Activated naive CD8-positive, alpha-beta T cell treated with anti-CD3 and anti-CD28 coated beads, Interleukin-2, amount 50 U/mL, for 16 hours (primary cell): ENCODE data around the gene LRIT3.
"Not testable (repeated sequence)": the region's sequence is repeated elsewhere in the genome, so short reads cannot be mapped to it uniquely, and the experiment has no call there.

Experiments used
- DNase-seq: peaks from one replicate; pipeline ENCODE4 v3.0.0-alpha.2; 2020; ENCODE audit warnings: low read depth, low spot score

LRIT3 gene

GRCh38 chr4:109848501-109848900 lies 594 bp downstream of the LRIT3 start:
- DNase-seq = no peak

- no peak for DNase-seq
Measured at GRCh38 chr4:109850601-109851000, 2.7 kb downstream of the LRIT3 start.

- DNase-seq = not testable (repeated sequence)
Measured at GRCh38 chr4:109859426-109860300, 11.8 kb downstream of the LRIT3 start.

- no peak for DNase-seq
Measured at GRCh38 chr4:109861271-109861670, 13.4 kb downstream of the LRIT3 start.

GRCh38 chr4:109861916-109862511 lies 14.1 kb downstream of the LRIT3 start:
- DNase-seq = no peak

- no peak for DNase-seq
Measured at GRCh38 chr4:109864134-109864533, 16.2 kb downstream of the LRIT3 start.

- DNase-seq = no peak
Measured at GRCh38 chr4:109870061-109870460, 22.2 kb downstream of the LRIT3 start.

- DNase-seq = no peak
Measured at GRCh38 chr4:109872065-109872464, 24.2 kb downstream of the LRIT3 start.

- no peak for DNase-seq
Measured at GRCh38 chr4:109872950-109873656, 25.2 kb downstream of the LRIT3 start.

- no peak for DNase-seq
Measured at GRCh38 chr4:109873791-109874514, 26.0 kb downstream of the LRIT3 start.

- DNase-seq = no peak
Measured at GRCh38 chr4:109875106-109875505, 27.2 kb downstream of the LRIT3 start.

- not testable (repeated sequence) for DNase-seq
Measured at GRCh38 chr4:109875553-109875952, 27.6 kb downstream of the LRIT3 start.

- DNase-seq = no peak
Measured at GRCh38 chr4:109876634-109877265, 28.8 kb downstream of the LRIT3 start.

GRCh38 chr4:109877400-109877799 lies 29.5 kb downstream of the LRIT3 start:
- DNase-seq = no peak

- DNase-seq = no peak
Measured at GRCh38 chr4:109878355-109878754, 30.4 kb downstream of the LRIT3 start.

GRCh38 chr4:109879081-109879480 lies 31.2 kb downstream of the LRIT3 start:
- DNase-seq = no peak

- no peak for DNase-seq
Measured at GRCh38 chr4:109879636-109880314, 31.9 kb downstream of the LRIT3 start.

- no peak for DNase-seq
Measured at GRCh38 chr4:109886303-109886702, 38.4 kb downstream of the LRIT3 start.

- no peak for DNase-seq
Measured at GRCh38 chr4:109887071-109887470, 39.2 kb downstream of the LRIT3 start.

- DNase-seq = no peak
Measured at GRCh38 chr4:109890076-109890475, 42.2 kb downstream of the LRIT3 start.
